GM18868 (cell line): ENCODE results near the gene LIAS.
"Not testable (repeated sequence)": the region's sequence is repeated elsewhere in the genome, so short reads cannot be mapped to it uniquely, and the experiment has no call there.

ENCODE experiments used
- ATAC-seq: cut with Tn5 transposase; IDR thresholded peaks from one replicate; pipeline ENCODE4 v1.9.1; 2021; ENCODE audit warnings: mild to moderate bottlenecking, moderate library complexity; ENCODE audit not compliant: unreplicated experiment

Gene LIAS

GRCh38 chr4:39497909-39498726 is 39.3 kb downstream of the LIAS start:
- ATAC-seq: no peak

- no peak for ATAC-seq
Measured at GRCh38 chr4:39498727-39499020, 39.8 kb downstream of the LIAS start.

- no peak for ATAC-seq
Measured at GRCh38 chr4:39502019-39502663, 43.3 kb downstream of the LIAS start.

GRCh38 chr4:39502664-39503035 is 43.8 kb downstream of the LIAS start:
- ATAC-seq: not testable (repeated sequence)

- ATAC-seq: no peak
Measured at GRCh38 chr4:39504538-39504937, 45.7 kb downstream of the LIAS start.

GRCh38 chr4:39505581-39505980 is 46.7 kb downstream of the LIAS start:
- ATAC-seq: no peak

- no peak for ATAC-seq
Measured at GRCh38 chr4:39510348-39510929, 51.6 kb downstream of the LIAS start.

- not testable (repeated sequence) for ATAC-seq
Measured at GRCh38 chr4:39514266-39514665, 55.4 kb downstream of the LIAS start.

GRCh38 chr4:39514888-39515401 is 56.1 kb downstream of the LIAS start:
- no peak for ATAC-seq

GRCh38 chr4:39515669-39516401 is 57.0 kb downstream of the LIAS start:
- not testable (repeated sequence) for ATAC-seq

- no peak for ATAC-seq
Measured at GRCh38 chr4:39516407-39516966, 57.6 kb downstream of the LIAS start.

GRCh38 chr4:39518484-39518883 is 59.6 kb downstream of the LIAS start:
- no peak for ATAC-seq

- ATAC-seq: no peak
Measured at GRCh38 chr4:39521253-39521919, 62.5 kb downstream of the LIAS start.

GRCh38 chr4:39522068-39522467 is 63.2 kb downstream of the LIAS start:
- no peak for ATAC-seq

- ATAC-seq: no peak
Measured at GRCh38 chr4:39524161-39524957, 65.5 kb downstream of the LIAS start.

GRCh38 chr4:39525822-39526690 is 67.2 kb downstream of the LIAS start:
- ATAC-seq: no peak

GRCh38 chr4:39526765-39527295 is 68.0 kb downstream of the LIAS start:
- no peak for ATAC-seq

- peak; percentile 96 for ATAC-seq
Measured at GRCh38 chr4:39527296-39528060, 68.6 kb downstream of the LIAS start, which contains the start of gene UGDH. TSS of gene UGDH (minus strand) at chr4:39527439. CDS start at chr4:39521512, 5,927 bp downstream.
